Karpas-422 (cell line): ENCODE results near the gene RAB15. TPM values are rescaled to one million over a fixed set of nuclear protein-coding genes. Genes with fewer than 3 reads are reported as not detected.

Experiments
- DNase-seq: peaks from one replicate; pipeline ENCODE4 v3.0.0-alpha.2; 2015
- H2AFZ ChIP-seq: fragments of 200-600 bp; sonication (generic); 2 replicates; pipeline ENCODE4 v1.6.1; 2014; ENCODE audit warnings: antibody characterized with exemption, low read length, mixed read lengths
- H3K27ac ChIP-seq: fragments of 200-600 bp; sonication (generic); 2 replicates; pipeline ENCODE4 v1.5.1; 2014; ENCODE audit warnings: mild to moderate bottlenecking, low read length, moderate library complexity
- H3K27me3 ChIP-seq: fragments of 200-600 bp; sonication (generic); 2 replicates; pipeline ENCODE4 v1.6.1; 2014; ENCODE audit warnings: low read length, mixed read lengths
- H3K36me3 ChIP-seq: fragments of 200-600 bp; sonication (generic); 2 replicates; pipeline ENCODE4 v1.6.1; 2014; ENCODE audit warnings: low read length, mixed read lengths; ENCODE audit not compliant: insufficient read depth
- H3K4me1 ChIP-seq: fragments of 200-600 bp; sonication (generic); 2 replicates; pipeline ENCODE4 v1.6.1; 2014; ENCODE audit warnings: mild to moderate bottlenecking, low read length, mixed read lengths
- H3K4me2 ChIP-seq: fragments of 200-600 bp; sonication (generic); 2 replicates; pipeline ENCODE4 v1.6.1; 2014; ENCODE audit warnings: low read length, low read depth, mild to moderate bottlenecking; ENCODE audit not compliant: poor library complexity, severe bottlenecking
- H3K4me3 ChIP-seq: fragments of 200-600 bp; sonication (generic); 2 replicates; pipeline ENCODE4 v1.5.1; 2014; ENCODE audit warnings: mild to moderate bottlenecking, antibody characterized with exemption, low read length, mixed read lengths
- H3K79me2 ChIP-seq: fragments of 200-600 bp; sonication (generic); 2 replicates; pipeline ENCODE4 v1.6.1; 2014; ENCODE audit warnings: mild to moderate bottlenecking, low read length, mixed read lengths
- H3K9ac ChIP-seq: fragments of 200-600 bp; sonication (generic); 2 replicates; pipeline ENCODE4 v1.6.0; 2014; ENCODE audit warnings: low read length
- H3K9me2 ChIP-seq: fragments of 200-600 bp; sonication (generic), shearing (Covaris generic); replicated peaks from 2 replicates; pipeline ENCODE4 v1.6.0; 2014; ENCODE audit warnings: mild to moderate bottlenecking, low read length, moderate library complexity; ENCODE audit not compliant: insufficient read depth
- H3K9me3 ChIP-seq: fragments of 300-700, 200-600 bp; sonication (generic); 2 replicates; pipeline ENCODE4 v1.6.1; 2014; ENCODE audit warnings: low read length, mixed read lengths
- H4K20me1 ChIP-seq: fragments of 200-600 bp; sonication (generic); 2 replicates; pipeline ENCODE4 v1.6.1; 2014; ENCODE audit warnings: mild to moderate bottlenecking, antibody characterized with exemption, low read length, low read depth; ENCODE audit not compliant: insufficient read depth
- total RNA-seq: library from RNA; depleted of rRNA; stranded (reverse); fragments of >200 nt; shearing (Covaris generic); gene quantifications from 2 replicates; pipeline ENCODE4 v1.2.3, GENCODE V29; 2014; ENCODE audit warnings: low replicate concordance; rRNA removed

The RAB15 gene
- total RNA-seq: 0.83 and 1.2 TPM in 2 replicates

DNA sequence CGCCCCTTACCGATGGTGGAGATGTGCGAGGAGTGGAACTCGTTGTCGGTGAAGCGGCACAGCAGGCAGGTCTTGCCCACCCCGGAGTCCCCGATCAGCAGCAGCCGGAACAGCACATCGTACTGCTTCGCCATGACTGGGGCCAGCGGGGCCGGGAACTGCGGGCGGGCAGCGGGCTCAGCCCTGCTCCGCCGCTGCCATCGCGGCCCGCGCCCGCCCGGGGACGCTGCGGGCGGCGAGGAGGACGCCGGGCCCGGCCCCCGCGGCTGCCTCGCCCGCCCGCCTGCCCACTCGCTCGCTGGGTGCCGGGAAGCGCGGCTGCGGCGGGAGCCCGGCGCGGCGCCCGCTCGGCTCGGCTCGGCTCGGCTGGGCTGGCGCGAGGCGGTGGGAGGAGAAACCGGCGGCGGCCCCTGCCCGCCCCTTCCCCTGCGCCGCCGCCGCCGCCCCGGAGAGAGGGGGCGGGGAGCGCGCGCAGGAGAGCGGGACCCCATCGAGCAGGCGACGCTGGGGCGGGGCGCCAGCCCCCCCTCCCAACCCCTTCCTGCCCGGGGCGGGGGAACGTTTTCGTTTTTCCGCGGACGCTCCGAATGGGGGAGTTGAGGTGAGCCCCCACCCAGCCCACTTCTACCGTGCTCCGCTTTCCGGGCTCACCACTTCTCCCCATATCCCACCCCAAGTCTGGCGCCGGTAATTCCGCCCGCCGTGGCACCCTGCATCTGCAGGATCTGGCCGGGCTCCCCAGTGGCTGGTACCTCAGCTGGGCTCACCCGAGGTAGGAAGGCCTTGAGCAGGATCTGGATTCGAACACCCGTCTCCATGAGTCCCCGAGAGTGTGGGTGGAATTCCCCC lies at the start of gene RAB15:
RAB15 (minus strand) TSS at position 394 of the 849 bp plus-strand sequence; CDS start at position 134, 260 bp downstream.
- Histone ChIP-seq H3K27ac (no peak within 1 kb of the TSS), H3K36me3 (no peaks in the 10 kb centered on the region), H3K9me3 (no peaks in the 10 kb centered on the region), H3K4me1 (peaks cover 29% of the 10 kb centered on the region), H4K20me1 (peaks cover 32% of the 10 kb centered on the region; the same call in 1 of the 2 replicates), H3K9ac (peak within 1 kb of the TSS; percentile 63), H3K79me2 (no peaks in the 10 kb centered on the region), H3K9me2 (no peaks in the 10 kb centered on the region), H3K4me3 (peak within 1 kb of the TSS; percentile 67), H2AFZ (no peak within 1 kb of the TSS), H3K27me3 (no peaks in the 10 kb centered on the region), H3K4me2 (peak within 1 kb of the TSS; percentile 70)
- DNase-seq: peak; percentile 60

DNA sequence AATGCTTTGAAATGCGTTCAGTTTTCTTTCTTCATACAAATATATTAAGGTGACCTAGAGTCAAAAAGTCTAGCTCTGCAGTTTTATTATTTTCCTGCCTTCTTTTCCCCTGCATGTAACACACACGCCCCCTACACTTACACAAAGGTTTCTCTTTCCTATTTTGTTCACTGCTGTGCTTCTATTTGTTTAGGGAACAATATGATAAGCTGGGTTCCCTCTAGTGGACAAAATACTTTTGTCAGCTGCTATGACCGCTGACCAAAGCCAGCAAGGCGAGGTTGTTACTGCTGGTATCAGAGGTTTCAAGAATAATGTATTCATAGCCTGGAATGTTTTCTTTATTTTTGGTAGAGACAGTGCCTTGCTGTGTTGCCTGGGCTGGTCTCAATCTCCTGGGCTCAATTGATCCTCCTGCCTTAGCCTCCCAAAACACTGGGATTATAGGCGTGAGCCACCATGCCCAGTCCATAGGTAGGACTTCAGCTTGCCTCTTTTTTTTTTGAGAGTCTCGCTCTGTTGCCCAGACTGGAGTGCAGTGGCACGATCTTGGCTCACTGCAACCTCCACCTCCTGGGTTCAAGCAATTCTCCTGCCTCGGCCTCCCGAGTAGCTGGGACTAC lies 47.9 kb upstream of the RAB15 start:
- H3K9ac ChIP-seq: no peak overlapping the region
- H3K4me3 ChIP-seq: no peak overlapping the region
- H3K9me3 ChIP-seq: no peaks in the 10 kb centered on the region
- H3K27me3 ChIP-seq: no peaks in the 10 kb centered on the region
- H3K9me2 ChIP-seq: no peaks in the 10 kb centered on the region
- DNase-seq: peak; percentile 76
- peak overlapping the region; percentile 50 for H3K27ac ChIP-seq
- peaks cover 2% of the 10 kb centered on the region; the same call in 1 of the 2 replicates for H3K79me2 ChIP-seq
- H4K20me1 ChIP-seq: no peaks in the 10 kb centered on the region
- no peaks in the 10 kb centered on the region for H3K36me3 ChIP-seq
- no peak overlapping the region for H3K4me2 ChIP-seq
- no peak overlapping the region for H2AFZ ChIP-seq
- peaks cover 7% of the 10 kb centered on the region; the same call in 1 of the 2 replicates for H3K4me1 ChIP-seq

DNA sequence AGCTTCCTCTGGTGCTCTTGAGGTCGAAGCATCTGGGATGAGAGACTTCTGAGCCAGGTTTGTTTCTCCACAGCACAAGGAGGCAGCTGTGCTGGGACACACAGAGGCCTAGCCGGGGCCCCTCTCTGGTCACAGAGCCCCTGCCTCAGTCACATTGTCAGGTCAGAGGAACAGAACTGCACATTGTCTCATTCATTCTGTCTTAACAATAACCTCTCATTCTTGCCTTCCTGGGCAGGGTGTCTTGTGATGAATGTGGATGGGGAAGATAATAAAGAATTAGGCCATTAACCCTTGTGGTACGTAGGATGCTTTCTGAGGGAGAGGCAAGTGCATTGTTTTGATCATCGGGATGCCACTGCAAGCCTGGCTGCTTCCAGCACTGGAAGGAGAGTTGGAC lies 44.3 kb upstream of the RAB15 start:
- Histone ChIP-seq H3K9ac (no peak overlapping the region), H3K4me3 (no peak overlapping the region), H3K27me3 (no peaks in the 10 kb centered on the region), H2AFZ (no peak overlapping the region), H3K9me2 (no peaks in the 10 kb centered on the region), H3K79me2 (no peaks in the 10 kb centered on the region), H3K4me1 (peaks cover 36% of the 10 kb centered on the region), H3K4me2 (no peak overlapping the region), H4K20me1 (no peaks in the 10 kb centered on the region), H3K9me3 (no peaks in the 10 kb centered on the region), H3K36me3 (no peaks in the 10 kb centered on the region), H3K27ac (no peak overlapping the region)
- no peak for DNase-seq

DNA sequence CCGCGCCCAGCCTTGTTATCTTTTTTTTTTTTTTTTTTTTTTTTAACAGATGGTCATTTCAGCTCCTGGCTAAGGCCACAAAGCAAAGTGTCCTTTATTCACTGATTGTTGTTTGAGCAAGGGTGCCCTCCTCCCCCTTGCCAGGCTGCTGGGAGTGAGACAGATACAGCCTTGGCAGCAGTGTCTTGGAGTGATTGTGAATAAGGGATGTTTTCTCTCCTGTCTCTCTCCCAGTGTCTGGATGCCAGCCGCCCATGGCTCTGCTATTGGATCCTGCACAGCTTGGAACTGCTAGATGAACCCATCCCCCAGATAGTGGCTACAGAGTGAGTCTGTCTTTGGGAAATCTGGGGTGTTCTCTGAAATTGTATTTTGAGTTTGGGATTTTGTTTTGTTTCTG lies 43.3 kb upstream of the RAB15 start:
- Histone ChIP-seq H3K9me2 (no peaks in the 10 kb centered on the region), H3K9me3 (no peaks in the 10 kb centered on the region), H3K4me3 (no peak overlapping the region), H4K20me1 (no peaks in the 10 kb centered on the region), H3K4me2 (no peak overlapping the region), H3K79me2 (no peaks in the 10 kb centered on the region; the same call in 1 of the 2 replicates), H3K9ac (no peak overlapping the region), H3K4me1 (peaks cover 37% of the 10 kb centered on the region), H3K36me3 (no peaks in the 10 kb centered on the region), H3K27ac (no peak overlapping the region), H3K27me3 (no peaks in the 10 kb centered on the region), H2AFZ (no peak overlapping the region)
- no peak for DNase-seq

DNA sequence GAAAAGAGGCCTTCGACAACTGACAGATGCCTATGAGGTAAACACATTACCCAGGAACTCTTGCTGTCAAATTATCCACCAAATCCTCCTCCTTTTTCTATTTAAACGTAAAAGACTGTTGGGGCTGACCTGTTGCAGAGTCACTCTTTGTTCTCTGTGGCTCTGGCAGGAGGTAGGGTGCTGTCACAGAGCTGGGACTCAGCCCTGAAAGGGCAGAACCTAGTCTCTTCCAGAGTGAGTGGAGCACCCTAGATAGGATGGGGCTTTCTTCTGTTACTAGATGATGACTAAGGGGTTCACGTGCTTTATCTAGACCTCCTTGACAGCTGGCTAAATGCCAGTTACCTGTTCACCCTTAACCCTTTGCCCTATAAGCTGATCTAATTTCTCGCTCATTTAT lies 40.2 kb upstream of the RAB15 start:
- Histone ChIP-seq H3K4me1 (peaks cover 40% of the 10 kb centered on the region), H3K79me2 (peaks cover 6% of the 10 kb centered on the region; the same call in 1 of the 2 replicates), H3K4me3 (no peak overlapping the region), H3K27me3 (no peaks in the 10 kb centered on the region), H3K9ac (no peak overlapping the region), H3K9me3 (no peaks in the 10 kb centered on the region), H3K4me2 (peak overlapping the region; percentile 61), H3K27ac (peak overlapping the region; percentile 84), H3K36me3 (no peaks in the 10 kb centered on the region), H3K9me2 (no peaks in the 10 kb centered on the region), H4K20me1 (no peaks in the 10 kb centered on the region), H2AFZ (no peak overlapping the region)
- DNase-seq: no peak

DNA sequence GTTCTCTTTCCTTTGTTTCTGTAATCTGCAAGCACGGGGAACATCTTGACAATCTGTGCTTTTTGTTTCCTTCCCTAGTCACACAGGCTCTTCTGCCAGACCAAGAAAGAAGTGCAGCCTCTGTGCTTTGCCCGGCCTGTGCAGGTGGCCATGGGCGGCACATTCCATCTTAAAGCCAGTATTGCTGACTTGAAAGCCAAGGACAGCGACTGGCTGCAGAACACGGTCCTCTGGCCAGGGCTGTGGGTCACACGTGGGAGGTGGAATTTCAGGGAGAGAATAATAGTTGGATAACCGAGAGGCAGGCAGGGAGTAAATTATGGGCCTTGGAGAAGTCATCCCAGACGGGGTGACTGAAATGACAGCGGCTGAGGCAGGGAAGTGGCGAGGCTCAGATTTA lies 39.4 kb upstream of the RAB15 start:
- Histone ChIP-seq H4K20me1 (no peaks in the 10 kb centered on the region), H3K4me3 (no peak overlapping the region), H3K4me1 (peaks cover 47% of the 10 kb centered on the region), H3K36me3 (no peaks in the 10 kb centered on the region), H3K27ac (peak overlapping the region; percentile 84), H2AFZ (no peak overlapping the region), H3K79me2 (peaks cover 6% of the 10 kb centered on the region; the same call in 1 of the 2 replicates), H3K9me2 (no peaks in the 10 kb centered on the region), H3K4me2 (no peak overlapping the region), H3K9me3 (no peaks in the 10 kb centered on the region), H3K27me3 (no peaks in the 10 kb centered on the region), H3K9ac (no peak overlapping the region)
- DNase-seq: no peak

DNA sequence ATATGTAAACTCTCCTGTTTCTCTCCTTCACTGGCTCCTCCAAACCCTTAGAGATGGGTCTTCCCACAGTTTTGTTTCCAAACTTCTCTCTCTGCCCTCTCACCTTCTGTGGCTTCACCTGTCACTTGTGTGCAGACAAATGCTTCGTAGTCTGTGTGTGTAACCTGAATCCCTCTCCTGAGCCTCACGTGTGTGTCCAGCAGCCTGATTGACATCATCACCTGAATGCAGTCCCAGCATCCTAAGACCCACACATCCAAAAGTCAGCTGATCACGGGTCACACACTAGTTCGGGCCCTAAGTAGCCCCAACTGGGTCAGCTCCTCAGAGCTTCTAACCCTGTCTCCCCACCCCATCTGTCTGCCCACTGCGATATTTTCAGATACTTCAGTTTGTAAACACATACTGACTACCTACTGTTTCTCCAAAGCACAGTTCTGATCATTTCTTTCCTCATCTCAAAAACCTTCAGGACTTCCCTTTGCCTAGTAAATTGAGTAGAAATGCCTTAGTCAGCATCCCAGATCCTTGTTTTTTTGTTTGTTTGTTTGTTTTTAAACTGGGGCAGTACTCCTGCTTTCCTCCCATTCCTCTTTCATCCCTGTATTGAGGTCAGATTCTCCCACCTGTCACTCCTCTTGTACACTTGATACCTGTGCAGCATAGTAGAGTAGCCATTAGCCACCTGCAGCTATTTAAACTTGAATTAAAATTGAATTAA lies 38.2 kb upstream of the RAB15 start:
- no peaks in the 10 kb centered on the region for H4K20me1 ChIP-seq
- H3K9me2 ChIP-seq: no peaks in the 10 kb centered on the region
- peaks cover 51% of the 10 kb centered on the region for H3K4me1 ChIP-seq
- H3K9ac ChIP-seq: no peak overlapping the region
- DNase-seq: no peak
- H3K79me2 ChIP-seq: peaks cover 6% of the 10 kb centered on the region; the same call in 1 of the 2 replicates
- no peak overlapping the region for H3K4me2 ChIP-seq
- no peak overlapping the region for H3K4me3 ChIP-seq
- H2AFZ ChIP-seq: no peak overlapping the region
- H3K27ac ChIP-seq: no peak overlapping the region
- no peaks in the 10 kb centered on the region; the same call in 1 of the 2 replicates for H3K36me3 ChIP-seq
- H3K27me3 ChIP-seq: no peaks in the 10 kb centered on the region
- H3K9me3 ChIP-seq: no peaks in the 10 kb centered on the region

DNA sequence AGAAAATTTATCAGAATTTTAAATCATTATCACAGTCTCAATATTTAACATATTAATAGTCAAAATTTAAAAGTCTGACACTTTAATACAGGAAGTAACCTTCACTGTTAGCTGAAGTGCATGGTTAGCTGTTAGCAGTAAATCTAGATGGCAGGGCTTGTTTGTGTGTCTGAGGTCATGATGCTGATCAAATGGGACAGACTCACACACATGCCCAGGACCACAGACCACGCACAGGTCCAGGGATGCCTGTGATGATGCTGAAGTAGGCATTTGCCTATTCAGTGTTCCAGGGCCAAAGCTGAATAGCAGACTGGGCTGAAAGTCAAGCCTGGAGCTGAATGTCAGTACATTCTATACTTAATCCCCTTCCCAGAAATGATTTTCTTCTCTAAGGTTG lies 35.1 kb upstream of the RAB15 start:
- no peaks in the 10 kb centered on the region for H3K9me3 ChIP-seq
- H3K4me3 ChIP-seq: no peak overlapping the region
- no peaks in the 10 kb centered on the region; the same call in 1 of the 2 replicates for H3K36me3 ChIP-seq
- H3K79me2 ChIP-seq: peaks cover 23% of the 10 kb centered on the region; the same call in 1 of the 2 replicates
- H3K9ac ChIP-seq: no peak overlapping the region
- no peaks in the 10 kb centered on the region for H3K9me2 ChIP-seq
- no peak overlapping the region for H2AFZ ChIP-seq
- H3K27ac ChIP-seq: peak overlapping the region; percentile 12; the same call in 1 of the 2 replicates
- DNase-seq: no peak
- H3K4me1 ChIP-seq: peaks cover 29% of the 10 kb centered on the region
- no peaks in the 10 kb centered on the region for H4K20me1 ChIP-seq
- no peaks in the 10 kb centered on the region for H3K27me3 ChIP-seq
- H3K4me2 ChIP-seq: no peak overlapping the region
